ENCODE data around the gene NRG3.

Gene NRG3

GRCh38 chr10:82144153-82144552, 269.2 kb downstream of the NRG3 start:
- H3K27ac ChIP-seq (replicated peaks): no peak overlapping the region
- TF ChIP-seq POLR2AphosphoS5 (IDR thresholded peaks at IDR 0.05; ENCODE audit: low read depth): no peak
- TF ChIP-seq, protein P1, sequence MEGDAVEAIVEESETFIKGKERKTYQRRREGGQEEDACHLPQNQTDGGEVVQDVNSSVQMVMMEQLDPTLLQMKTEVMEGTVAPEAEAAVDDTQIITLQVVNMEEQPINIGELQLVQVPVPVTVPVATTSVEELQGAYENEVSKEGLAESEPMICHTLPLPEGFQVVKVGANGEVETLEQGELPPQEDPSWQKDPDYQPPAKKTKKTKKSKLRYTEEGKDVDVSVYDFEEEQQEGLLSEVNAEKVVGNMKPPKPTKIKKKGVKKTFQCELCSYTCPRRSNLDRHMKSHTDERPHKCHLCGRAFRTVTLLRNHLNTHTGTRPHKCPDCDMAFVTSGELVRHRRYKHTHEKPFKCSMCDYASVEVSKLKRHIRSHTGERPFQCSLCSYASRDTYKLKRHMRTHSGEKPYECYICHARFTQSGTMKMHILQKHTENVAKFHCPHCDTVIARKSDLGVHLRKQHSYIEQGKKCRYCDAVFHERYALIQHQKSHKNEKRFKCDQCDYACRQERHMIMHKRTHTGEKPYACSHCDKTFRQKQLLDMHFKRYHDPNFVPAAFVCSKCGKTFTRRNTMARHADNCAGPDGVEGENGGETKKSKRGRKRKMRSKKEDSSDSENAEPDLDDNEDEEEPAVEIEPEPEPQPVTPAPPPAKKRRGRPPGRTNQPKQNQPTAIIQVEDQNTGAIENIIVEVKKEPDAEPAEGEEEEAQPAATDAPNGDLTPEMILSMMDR (IDR thresholded peaks at IDR 0.05; ENCODE audit: insufficient read depth, low read length): no peak
- TF ChIP-seq SPI1 (IDR thresholded peaks at IDR 0.05; ENCODE audit: borderline replicate concordance, low read depth): no peak
- no peak for TF ChIP-seq GABPA (IDR thresholded peaks at IDR 0.05; ENCODE audit: low read depth)
- TF ChIP-seq, protein P2, sequence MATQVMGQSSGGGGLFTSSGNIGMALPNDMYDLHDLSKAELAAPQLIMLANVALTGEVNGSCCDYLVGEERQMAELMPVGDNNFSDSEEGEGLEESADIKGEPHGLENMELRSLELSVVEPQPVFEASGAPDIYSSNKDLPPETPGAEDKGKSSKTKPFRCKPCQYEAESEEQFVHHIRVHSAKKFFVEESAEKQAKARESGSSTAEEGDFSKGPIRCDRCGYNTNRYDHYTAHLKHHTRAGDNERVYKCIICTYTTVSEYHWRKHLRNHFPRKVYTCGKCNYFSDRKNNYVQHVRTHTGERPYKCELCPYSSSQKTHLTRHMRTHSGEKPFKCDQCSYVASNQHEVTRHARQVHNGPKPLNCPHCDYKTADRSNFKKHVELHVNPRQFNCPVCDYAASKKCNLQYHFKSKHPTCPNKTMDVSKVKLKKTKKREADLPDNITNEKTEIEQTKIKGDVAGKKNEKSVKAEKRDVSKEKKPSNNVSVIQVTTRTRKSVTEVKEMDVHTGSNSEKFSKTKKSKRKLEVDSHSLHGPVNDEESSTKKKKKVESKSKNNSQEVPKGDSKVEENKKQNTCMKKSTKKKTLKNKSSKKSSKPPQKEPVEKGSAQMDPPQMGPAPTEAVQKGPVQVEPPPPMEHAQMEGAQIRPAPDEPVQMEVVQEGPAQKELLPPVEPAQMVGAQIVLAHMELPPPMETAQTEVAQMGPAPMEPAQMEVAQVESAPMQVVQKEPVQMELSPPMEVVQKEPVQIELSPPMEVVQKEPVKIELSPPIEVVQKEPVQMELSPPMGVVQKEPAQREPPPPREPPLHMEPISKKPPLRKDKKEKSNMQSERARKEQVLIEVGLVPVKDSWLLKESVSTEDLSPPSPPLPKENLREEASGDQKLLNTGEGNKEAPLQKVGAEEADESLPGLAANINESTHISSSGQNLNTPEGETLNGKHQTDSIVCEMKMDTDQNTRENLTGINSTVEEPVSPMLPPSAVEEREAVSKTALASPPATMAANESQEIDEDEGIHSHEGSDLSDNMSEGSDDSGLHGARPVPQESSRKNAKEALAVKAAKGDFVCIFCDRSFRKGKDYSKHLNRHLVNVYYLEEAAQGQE (IDR thresholded peaks at IDR 0.05; ENCODE audit: insufficient replicate concordance, low read depth): no peak
- H3K4me3 ChIP-seq (replicated peaks; ENCODE audit: insufficient read depth, low read length): no peak overlapping the region
- no peaks in the 10 kb centered on the region for H3K27me3 ChIP-seq (ENCODE audit: insufficient read depth, poor library complexity, severe bottlenecking)
- DNase-seq (ENCODE audit: low read depth in 1 of 2, low spot score in 1 of 2): no peak

- no peak for DNase-seq (ENCODE audit: low read depth in 1 of 2, low spot score in 1 of 2)
- Histone ChIP-seq H3K4me3 (replicated peaks; ENCODE audit: insufficient read depth, low read length) (no peak overlapping the region), H3K27ac (replicated peaks) (no peak overlapping the region), H3K27me3 (ENCODE audit: insufficient read depth, poor library complexity, severe bottlenecking) (no peaks in the 10 kb centered on the region)
- TF ChIP-seq POLR2AphosphoS5 (IDR thresholded peaks at IDR 0.05; ENCODE audit: low read depth): no peak
- no peak for TF ChIP-seq SPI1 (IDR thresholded peaks at IDR 0.05; ENCODE audit: borderline replicate concordance, low read depth)
- TF ChIP-seq, protein P2 (IDR thresholded peaks at IDR 0.05; ENCODE audit: insufficient replicate concordance, low read depth): no peak
- TF ChIP-seq GABPA (IDR thresholded peaks at IDR 0.05; ENCODE audit: low read depth): no peak
Measured at GRCh38 chr10:82148764-82149163, 273.8 kb downstream of the NRG3 start.

- no peak for DNase-seq (ENCODE audit: low read depth in 1 of 2, low spot score in 1 of 2)
- H3K27me3 ChIP-seq (ENCODE audit: insufficient read depth, poor library complexity, severe bottlenecking): no peaks in the 10 kb centered on the region
- TF ChIP-seq SPI1 (IDR thresholded peaks at IDR 0.05; ENCODE audit: borderline replicate concordance, low read depth): no peak
- no peak overlapping the region for H3K4me3 ChIP-seq (replicated peaks; ENCODE audit: insufficient read depth, low read length)
- no peak overlapping the region for H3K27ac ChIP-seq (replicated peaks)
Measured at GRCh38 chr10:82149674-82150073, 274.7 kb downstream of the NRG3 start.

DNA sequence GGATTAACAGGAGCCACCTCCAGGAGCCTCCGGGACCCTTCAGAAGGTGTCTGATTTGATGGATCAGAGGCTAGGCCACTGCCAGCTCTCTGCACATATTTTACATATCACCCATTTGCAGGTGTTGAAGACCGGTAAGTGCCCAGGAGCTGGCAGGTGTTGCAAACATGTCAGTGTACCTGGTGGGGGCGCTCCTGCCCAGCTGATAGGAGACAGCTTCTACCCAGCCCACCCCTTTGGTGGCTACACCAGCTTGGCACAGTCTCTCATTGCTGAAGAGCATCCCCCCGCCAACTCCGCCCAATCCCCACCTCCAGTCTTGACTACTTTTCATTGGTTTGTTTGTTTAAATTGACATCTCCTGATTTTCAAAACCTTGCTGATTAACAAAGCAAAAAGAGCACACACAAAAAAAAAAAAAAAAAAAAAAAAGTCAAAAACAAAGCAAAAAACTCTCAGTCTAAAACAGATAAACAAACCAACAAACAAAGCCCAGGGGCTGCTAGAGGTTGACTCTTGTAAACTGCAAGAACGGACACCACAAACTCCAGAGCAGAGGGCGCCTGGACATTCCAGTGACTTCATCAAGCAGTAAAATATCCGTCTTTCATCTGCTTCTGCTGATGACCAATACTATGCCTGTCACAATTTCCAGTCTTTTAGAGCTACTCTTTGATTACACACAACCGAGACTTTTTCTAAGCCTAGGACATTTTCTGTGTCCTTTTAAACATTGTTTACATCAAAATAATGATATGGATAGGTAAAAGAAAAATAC, 275.3 kb downstream of the NRG3 start:
- no peak overlapping the region for H3K4me3 ChIP-seq (replicated peaks; ENCODE audit: insufficient read depth, low read length)
- H3K27ac ChIP-seq (replicated peaks): no peak overlapping the region
- H3K27me3 ChIP-seq (ENCODE audit: insufficient read depth, poor library complexity, severe bottlenecking): no peaks in the 10 kb centered on the region
- TF ChIP-seq, protein P1 (IDR thresholded peaks at IDR 0.05; ENCODE audit: insufficient read depth, low read length): no peak
- TF ChIP-seq POLR2AphosphoS5 (IDR thresholded peaks at IDR 0.05; ENCODE audit: low read depth): no peak
- peak in 1 of 2 experiments; percentile 41 for DNase-seq (ENCODE audit: low read depth in 1 of 2, low spot score in 1 of 2)

GRCh38 chr10:82160307-82160706, 285.3 kb downstream of the NRG3 start:
- H3K27ac ChIP-seq (replicated peaks): no peak overlapping the region
- no peaks in the 10 kb centered on the region for H3K27me3 ChIP-seq (ENCODE audit: insufficient read depth, poor library complexity, severe bottlenecking)
- DNase-seq (ENCODE audit: low read depth in 1 of 2, low spot score in 1 of 2): no peak
- H3K4me3 ChIP-seq (replicated peaks; ENCODE audit: insufficient read depth, low read length): no peak overlapping the region
- TF ChIP-seq, protein P1 (IDR thresholded peaks at IDR 0.05; ENCODE audit: insufficient read depth, low read length): no peak
- TF ChIP-seq GABPA (IDR thresholded peaks at IDR 0.05; ENCODE audit: low read depth) (no peak), SPI1 (IDR thresholded peaks at IDR 0.05; ENCODE audit: borderline replicate concordance, low read depth) (no peak), POLR2AphosphoS5 (IDR thresholded peaks at IDR 0.05; ENCODE audit: low read depth) (no peak)
- TF ChIP-seq, protein P2 (IDR thresholded peaks at IDR 0.05; ENCODE audit: insufficient replicate concordance, low read depth): no peak
